Vagina (tissue), 2 donors: Measurements from ENCODE around the gene TEX22.

ENCODE experiments used
- CTCF ChIP-seq, 3 experiments: fragments of 450-650 bp in 2 of 3; fragments of 200-600 bp in 1 of 3; sonication (generic) in 1 of 3; IDR thresholded peaks; one replicate each; pipeline ENCODE4 v1.5.1; 2017 to 2019; ENCODE audit warnings: antibody characterized with exemption in 3 of 3, mild to moderate bottlenecking in 2 of 3, moderate library complexity in 2 of 3
- POLR2A ChIP-seq, 2 donors: fragments of 450-650 bp; IDR thresholded peaks; one replicate each; pipeline ENCODE4 v1.6.1; 2017; ENCODE audit warnings: antibody characterized with exemption in 2 of 2, mild to moderate bottlenecking in 2 of 2, moderate library complexity in 2 of 2

- TF ChIP-seq CTCF (IDR thresholded peaks at IDR 0.05) (no peak), POLR2A (IDR thresholded peaks at IDR 0.05) (no peak)
Measured at GRCh38 chr14:105413544-105413886, 15.2 kb downstream of the TEX22 start.
